Activated CD8-positive, alpha-beta memory T cell treated with anti-CD3 and anti-CD28 coated beads for 36 hours (primary cell): ENCODE results near the gene SLC25A27. TPM values are rescaled to one million over a fixed set of nuclear protein-coding genes. Genes with fewer than 3 reads are reported as not detected.

Source experiments
- CTCF ChIA-PET: fragments of 350-600 bp; sonication (Branson Sonifier 250); formaldehyde crosslinking; loops from one replicate; lab custom pipeline; 2021; ENCODE audit warnings: antibody characterized with exemption; lab: Charles Lee
- POLR2A ChIA-PET: fragments of 350-600 bp; sonication (Branson Sonifier 250); formaldehyde crosslinking; loops from one replicate; lab custom pipeline; 2021; ENCODE audit warnings: antibody characterized with exemption; lab: Charles Lee
- total RNA-seq, 2 experiments: library from RNA; stranded (reverse); gene quantifications; one replicate each; pipeline ENCODE4 v1.2.3, GENCODE V29; 2021

The SLC25A27 gene
- total RNA-seq, 2 experiments from 2014 or later: 1.1 to 1.5 TPM

DNA sequence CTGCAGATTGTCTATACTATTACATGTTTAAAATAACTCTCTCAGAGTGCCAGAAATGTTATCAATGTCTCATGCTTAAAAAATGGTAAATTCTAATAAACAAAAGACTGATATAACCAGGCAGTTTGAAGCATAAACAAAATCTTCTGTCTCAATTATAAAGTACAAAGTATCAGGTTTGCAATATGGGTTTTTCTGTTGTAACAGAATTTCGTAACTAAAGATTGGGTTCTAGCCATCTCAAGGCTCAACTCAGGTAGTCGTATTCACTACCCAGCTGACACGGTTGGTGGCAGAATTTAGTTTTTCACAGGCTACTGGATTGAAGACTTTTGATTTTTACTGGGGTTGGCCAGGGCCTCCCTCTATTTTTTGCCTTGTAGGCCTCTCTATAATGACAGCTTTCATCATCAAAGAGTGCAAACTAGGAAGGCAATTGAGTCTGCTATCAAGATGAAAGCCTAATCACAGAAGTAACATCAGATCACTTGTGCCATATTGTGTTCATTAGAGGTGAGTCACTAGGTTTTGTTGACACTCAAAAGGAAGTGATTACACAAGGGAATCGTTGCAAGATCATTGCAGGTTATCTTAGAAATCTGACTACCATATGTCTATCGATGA is 3.8 kb upstream of the SLC25A27 start:
- CTCF ChIA-PET: no interaction called here
- POLR2A ChIA-PET: no interaction called here

DNA sequence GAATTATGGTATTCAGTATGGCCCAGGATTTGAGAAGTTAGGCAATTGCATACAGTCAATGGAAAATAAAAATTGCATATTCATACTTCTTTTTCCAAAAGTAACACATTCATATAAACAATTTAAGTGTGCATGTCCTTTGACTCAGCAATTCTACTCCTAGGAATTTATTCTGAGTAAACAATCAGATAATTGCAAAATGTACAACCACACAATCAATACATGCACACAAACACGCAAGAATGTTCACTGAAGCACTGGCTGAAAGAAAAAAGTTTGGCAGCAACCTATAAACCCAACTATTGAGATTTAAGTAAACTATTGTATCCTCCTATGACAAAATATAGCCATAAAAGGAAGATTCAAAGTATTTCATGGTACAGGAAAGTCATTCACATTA is 1.8 kb upstream of the SLC25A27 start:
- POLR2A ChIA-PET: no interaction called here
- CTCF ChIA-PET: interaction anchor here (0.6 kb wide), 1 partner anchor 29 kb away, joined by 3 read pairs; no protein-coding TSS in a partner anchor

DNA sequence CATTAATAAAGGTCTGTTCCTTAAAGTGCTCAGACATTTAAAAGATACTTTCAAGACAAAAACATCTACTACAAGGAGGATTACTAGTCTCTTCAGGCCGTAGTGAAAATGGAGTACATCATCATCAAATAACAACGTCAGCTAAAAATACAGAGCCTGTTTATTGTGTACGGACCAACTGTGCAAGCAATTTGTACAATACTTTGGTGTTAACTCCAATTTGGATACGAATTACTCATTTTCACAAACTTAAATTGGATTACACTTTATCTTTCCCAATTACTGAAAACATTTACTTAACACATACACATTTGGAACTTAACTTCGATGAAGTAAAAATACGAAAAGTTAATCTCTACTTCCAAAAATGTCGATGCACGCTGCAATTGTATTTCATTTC is 959 bp upstream of the SLC25A27 start:
- CTCF ChIA-PET: no interaction called here
- POLR2A ChIA-PET: no interaction called here

DNA sequence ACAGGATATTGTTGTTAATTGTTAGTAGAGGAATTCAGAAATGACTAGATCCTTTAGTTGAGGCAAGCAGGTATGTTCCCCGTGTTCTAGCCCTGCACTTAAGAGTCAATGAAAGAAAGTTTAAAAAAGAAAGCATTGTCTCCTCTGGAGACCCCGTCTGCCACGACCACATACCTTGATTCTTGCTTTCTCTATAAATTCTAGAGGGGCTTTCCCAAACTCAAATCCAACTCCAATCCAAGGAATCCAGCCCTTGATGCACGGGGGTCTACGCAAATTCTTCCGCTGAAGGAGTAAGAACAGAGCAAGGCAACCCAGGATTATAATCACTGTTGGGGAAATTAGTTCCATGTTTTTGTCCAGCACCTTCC is 558 bp upstream of the SLC25A27 start:
- POLR2A ChIA-PET: no interaction called here
- CTCF ChIA-PET: no interaction called here

DNA sequence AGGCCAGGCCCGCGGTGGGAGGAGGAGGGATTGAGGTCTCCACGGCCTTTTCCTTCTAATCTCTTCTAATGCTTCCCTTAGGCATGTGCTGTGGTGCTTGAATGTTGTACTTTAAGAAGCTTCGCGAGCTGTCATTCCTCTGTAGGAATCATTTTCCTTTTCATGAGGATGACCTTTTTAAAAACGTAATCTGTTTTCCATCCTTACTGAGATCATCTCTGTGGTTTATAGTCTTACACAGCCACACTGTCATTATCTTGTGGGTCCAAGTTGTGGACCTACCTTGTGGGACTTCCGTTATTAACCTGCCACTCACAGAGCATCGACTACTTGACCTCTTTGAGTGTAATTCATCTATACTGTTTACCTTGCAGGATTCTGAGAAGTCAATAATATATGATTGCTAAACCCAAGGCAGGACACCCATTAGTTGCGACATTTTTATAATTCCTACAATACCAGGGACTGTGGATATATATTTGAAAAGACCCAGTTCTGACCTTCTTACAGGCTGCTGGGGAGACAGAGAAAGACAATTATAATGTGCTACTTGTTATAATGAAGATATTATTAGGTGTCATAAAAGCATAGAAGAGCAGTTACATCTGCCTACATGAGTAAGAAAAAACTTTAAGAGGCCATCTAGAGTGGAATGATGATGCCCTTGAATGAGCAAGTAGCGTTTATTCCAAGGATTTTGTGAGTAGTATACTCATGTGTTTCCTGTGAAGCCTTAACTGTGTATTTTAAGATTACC is 842 bp downstream of the SLC25A27 start:
- ChIA-PET CTCF (no interaction called here), POLR2A (no interaction called here)

DNA sequence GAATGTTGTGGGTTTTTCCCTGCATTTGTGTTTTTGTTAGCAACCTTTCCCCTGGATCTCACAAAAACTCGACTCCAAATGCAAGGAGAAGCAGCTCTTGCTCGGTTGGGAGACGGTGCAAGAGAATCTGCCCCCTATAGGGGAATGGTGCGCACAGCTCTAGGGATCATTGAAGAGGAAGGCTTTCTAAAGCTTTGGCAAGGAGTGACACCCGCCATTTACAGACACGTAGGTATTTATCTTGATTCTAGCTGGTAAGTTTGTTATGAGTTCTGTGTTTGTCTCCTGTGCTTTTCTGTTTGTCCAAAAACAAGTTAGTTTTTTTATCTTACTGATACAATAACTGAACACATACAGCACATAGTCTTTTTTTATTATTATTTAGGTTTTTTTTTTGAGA is 3.0 kb downstream of the SLC25A27 start:
- CTCF ChIA-PET: no interaction called here
- POLR2A ChIA-PET: no interaction called here

DNA sequence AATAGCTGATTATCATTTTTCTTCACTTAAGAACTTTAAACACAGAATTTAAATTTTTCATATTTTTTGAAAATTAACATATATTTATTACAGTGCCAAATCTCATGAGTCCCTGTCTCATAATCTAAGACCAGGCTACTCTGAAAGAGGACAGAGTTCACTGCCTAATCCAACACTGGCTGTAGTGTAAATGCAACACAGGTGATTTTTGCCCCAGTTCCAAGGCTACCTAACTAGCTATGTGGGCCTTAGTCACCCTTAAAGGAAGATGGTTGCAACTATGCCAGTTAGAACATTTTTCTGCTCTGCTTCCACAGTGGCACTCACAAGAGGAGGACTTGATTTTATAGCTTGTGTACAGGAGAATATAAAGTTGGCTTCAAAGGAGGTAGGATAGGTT is 4.9 kb downstream of the SLC25A27 start:
- ChIA-PET CTCF (no interaction called here), POLR2A (no interaction called here)

DNA sequence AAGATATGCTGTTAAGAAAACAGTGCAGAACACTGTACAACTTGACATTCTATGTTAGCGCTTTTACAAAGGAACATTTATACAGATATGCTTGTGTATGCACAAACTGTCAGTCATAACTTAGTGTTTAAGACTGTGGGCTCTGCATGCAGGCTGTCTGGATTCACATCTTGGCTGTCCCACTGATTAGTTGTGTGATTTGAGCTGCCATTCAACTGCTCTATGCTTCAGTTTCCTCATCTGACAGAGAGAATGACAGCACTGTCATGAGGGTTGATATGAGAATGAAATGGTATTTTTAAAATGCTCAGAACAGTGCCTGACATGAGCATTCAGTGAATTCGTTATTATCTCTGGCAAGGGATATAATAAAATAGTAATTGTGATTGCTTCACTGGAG is 8.7 kb downstream of the SLC25A27 start:
- POLR2A ChIA-PET: no interaction called here
- CTCF ChIA-PET: no interaction called here

DNA sequence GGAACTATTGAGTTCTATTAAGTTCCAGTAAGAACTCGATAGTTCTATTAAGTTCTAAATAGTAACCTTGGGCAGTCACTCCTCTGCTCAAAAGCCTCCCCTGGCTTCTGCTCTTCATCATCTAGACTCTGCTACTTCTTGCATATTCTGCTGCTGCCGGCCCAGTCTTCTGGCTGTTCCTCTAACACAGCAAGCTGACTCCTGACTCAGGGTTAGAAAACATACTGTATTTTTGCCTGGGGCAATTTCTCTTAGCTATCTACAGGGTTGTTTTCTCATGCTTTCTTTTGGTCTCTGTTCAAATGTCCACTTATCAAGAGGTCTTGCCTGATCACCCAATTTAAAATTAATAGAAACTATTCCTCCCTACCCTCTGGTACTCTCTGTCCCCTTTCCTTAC is 14.6 kb downstream of the SLC25A27 start:
- ChIA-PET CTCF (no interaction called here), POLR2A (no interaction called here)

DNA sequence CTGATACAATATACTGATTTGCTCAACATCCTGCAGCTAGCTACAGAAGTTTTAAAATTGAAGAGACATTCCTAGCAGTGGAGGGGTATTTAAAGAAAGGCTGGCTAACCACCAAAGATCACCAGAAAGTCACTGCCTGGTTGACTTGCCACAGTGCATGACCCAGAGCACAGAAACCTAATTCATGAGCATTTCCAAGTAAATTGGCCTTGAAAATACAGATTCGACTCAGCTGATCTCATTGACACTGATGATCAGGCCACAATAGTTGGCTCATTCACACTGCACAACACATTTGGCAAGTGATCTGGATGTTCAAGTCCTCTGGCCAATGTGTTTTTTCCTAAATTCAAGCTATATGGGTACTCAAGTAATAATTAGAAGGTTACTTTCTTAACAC is 21.6 kb downstream of the SLC25A27 start:
- ChIA-PET CTCF (no interaction called here), POLR2A (no interaction called here)

DNA sequence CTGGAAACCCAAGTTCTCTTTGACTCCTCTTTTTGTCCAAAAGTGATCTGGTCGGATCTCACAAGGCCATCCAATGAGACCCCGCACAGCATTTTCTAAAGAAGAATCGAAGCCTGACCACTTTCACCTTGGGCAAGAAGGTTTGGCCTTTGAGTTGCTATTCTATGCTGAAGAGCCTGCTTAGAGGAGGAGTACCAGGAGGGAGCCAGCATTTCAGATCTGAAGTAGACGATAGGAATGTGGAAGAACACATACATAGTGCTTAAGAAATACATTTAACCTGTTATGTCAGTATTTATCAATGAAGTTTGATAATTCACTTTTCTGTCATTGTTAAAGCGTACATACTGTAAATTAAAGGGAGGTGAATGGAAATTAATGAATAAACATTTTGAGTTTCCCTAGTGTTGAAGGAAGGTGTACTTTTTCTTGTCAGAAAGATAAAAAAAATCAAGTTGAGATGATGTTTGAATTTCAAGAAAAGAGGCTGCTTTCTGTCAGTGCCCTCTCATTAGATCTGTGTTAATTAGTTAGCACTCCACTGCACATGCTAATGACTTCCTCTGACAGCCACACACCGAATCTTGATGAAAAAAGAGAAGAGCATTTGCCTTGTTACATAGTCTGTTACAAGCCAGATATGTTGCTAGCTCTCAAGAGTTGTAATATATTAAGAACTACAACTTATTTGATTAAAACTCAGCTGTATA is 24.0 kb downstream of the SLC25A27 start:
- ChIA-PET CTCF (no interaction called here), POLR2A (no interaction called here)

DNA sequence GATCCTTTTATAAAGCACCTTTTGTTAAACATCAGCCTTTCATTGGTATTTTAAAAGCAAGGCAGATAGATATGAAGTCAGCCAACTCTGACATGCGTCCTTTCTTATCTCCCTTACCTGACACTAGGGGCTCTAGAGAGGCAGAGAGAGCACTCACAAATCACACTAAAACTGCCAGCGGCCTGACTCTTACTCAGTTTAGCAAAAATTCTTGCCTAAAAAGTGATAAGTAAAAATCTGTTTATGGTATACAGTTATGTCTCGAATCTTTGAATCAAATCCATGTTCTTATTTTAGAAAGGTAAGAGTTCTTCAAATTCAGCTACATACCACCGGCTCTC is 24.5 kb downstream of the SLC25A27 start:
- ChIA-PET CTCF (no interaction called here), POLR2A (no interaction called here)

DNA sequence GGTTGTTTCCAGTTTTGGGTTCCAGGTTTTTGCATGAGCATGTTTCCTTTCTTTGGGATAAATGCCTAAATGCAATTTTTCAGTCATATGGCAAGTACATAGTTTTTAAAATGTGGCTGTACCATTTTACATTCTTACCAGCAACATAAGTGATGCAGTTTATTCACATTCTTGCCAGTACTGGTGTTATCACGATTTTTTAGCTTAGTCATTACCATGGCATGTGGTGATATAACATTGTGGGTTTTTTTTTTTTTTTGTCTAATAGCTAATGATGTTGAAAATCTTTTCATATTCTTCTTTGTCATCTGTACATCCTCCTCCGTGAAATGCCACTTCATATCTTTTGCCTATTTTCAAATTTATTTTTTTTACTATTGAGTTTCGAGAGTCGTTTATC is 32.0 kb downstream of the SLC25A27 start:
- ChIA-PET CTCF (no interaction called here), POLR2A (no interaction called here)

DNA sequence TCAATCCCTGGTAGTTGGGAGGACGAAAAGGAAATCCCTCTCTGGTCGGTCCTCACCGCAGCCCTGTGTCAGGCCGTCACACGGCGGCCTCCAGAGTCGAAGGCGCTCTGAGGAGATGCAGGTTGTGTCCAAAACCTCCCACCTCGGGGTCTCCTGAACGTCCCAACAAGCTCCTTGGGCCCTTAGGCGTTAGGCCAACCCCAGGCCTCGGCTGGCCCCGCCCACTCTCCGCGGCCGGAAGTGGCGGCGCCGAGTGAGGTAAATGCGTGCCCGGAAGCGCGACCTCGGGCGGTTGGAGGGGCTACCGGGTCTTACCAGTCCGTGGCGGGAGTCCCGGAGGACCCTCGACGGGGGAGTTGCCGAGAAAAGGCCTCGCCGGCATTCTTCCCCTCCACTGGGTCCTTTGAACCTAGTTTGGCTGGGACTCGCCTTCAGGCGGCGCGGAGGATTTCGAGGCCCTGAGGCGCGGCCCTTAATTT is 34.9 kb downstream of the SLC25A27 start, which contains the start of gene TDRD6:
TSS of gene TDRD6 (plus strand) at position 267 of the 479 bp plus-strand sequence. CDS start 244 bp downstream, outside the sequence.
- POLR2A ChIA-PET: no interaction called here
- CTCF ChIA-PET: no interaction called here

DNA sequence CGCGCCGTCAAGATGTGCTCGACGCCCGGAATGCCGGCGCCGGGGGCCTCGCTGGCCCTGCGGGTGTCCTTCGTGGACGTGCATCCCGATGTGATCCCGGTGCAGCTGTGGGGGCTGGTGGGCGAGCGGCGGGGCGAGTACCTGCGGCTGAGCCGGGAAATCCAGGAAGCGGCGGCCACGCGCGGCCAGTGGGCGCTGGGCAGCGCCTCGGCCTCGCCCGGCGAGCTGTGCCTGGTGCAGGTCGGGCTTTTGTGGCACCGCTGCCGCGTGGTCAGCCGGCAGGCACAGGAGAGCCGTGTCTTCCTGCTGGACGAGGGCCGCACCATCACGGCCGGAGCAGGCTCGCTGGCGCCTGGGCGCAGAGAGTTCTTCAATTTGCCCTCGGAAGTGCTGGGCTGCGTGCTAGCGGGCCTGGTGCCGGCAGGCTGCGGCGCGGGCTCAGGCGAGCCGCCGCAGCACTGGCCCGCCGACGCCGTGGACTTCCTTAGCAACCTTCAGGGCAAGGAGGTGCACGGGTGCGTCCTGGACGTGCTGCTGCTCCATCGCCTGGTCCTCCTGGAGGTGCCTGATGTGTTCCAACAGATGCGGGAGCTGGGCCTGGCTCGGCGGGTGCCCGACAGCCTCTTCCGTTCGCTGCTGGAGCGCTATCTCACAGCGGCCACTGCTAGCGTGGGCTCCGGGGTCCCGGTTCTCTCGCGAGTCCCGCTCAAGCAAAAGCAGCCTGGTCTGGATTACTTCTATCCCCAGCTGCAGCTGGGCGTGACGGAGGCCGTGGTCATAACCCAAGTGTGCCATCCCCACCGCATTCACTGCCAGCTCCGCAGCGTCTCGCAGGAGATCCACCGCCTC is 35.6 kb downstream of the SLC25A27 start:
- ChIA-PET CTCF (no interaction called here), POLR2A (no interaction called here)

DNA sequence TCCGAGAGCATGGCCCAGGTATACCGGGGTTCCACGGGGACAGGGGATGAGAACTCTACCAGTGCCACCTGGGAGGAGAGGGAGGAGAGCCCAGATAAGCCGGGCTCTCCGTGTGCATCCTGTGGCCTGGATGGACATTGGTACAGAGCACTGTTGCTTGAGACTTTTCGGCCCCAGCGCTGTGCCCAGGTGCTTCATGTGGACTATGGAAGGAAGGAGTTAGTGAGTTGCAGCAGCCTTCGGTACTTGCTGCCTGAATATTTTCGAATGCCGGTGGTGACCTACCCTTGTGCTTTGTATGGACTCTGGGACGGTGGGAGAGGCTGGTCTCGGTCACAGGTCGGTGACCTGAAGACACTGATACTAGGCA is 36.2 kb downstream of the SLC25A27 start:
- ChIA-PET POLR2A (no interaction called here), CTCF (no interaction called here)

DNA sequence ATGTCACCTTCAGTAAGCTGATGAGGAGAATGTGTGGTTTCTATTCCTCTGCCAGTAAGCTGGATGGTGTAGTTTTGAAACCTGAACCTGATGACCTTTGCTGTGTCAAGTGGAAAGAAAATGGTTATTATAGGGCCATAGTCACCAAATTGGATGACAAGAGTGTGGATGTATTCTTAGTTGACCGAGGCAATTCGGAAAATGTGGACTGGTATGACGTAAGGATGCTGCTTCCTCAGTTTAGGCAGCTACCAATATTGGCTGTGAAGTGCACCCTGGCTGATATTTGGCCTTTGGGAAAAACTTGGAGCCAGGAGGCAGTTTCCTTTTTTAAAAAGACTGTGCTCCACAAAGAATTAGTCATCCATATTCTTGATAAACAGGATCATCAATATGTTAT is 36.9 kb downstream of the SLC25A27 start:
- ChIA-PET POLR2A (no interaction called here), CTCF (no interaction called here)

DNA sequence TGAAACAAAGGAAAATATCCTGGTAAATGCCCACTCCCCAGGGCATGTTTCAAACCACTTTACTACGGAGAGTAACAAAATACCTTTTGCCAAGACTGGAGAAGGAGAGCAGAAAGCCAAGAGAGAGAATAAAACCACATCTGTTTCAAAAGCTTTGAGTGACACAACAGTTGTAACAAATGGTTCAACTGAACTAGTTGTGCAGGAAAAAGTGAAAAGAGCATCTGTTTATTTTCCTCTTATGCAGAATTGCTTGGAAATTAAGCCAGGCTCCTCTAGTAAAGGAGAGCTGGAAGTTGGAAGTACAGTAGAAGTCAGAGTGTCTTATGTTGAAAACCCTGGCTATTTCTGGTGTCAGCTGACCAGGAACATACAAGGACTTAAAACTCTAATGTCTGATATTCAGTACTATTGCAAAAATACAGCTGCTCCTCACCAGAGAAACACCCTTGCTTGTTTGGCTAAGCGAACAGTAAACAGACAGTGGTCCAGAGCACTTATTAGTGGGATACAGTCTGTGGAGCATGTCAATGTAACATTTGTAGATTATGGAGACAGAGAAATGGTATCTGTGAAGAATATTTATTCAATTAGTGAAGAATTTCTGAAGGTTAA is 37.5 kb downstream of the SLC25A27 start:
- POLR2A ChIA-PET: no interaction called here

DNA sequence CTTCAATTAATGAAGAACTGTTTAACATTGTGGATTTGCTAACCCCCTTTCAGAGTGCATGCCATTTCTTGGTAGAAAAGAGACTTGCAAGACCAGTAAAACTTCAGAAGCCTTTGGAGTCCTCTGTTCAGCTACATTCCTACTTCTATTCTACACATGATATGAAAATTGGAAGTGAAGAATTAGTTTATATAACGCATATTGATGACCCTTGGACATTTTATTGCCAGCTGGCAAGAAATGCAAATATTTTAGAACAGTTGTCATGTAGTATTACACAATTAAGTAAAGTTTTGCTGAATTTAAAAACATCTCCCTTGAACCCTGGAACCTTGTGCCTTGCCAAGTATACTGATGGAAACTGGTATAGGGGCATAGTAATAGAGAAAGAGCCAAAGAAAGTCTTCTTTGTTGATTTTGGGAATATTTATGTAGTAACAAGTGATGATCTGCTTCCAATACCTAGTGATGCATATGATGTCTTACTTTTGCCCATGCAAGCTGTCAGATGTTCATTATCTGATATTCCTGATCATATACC is 38.2 kb downstream of the SLC25A27 start:
- CTCF ChIA-PET: no interaction called here
- POLR2A ChIA-PET: no interaction called here

More for the DNA sequence above, 37.5 kb downstream of the SLC25A27 start:
- CTCF ChIA-PET: no interaction called here
